Type B pancreatic cell (in vitro differentiated cells): ENCODE results near the gene PTGS2. TPM values are rescaled to one million over a fixed set of nuclear protein-coding genes. Genes with fewer than 3 reads are reported as not detected.

Experiments used
- DNase-seq: peaks from one replicate; pipeline ENCODE4 v3.0.0; 2021; ENCODE audit warnings: mixed read lengths; ENCODE audit not compliant: unreplicated experiment; ENCODE audit errors: extremely low spot score
- H3K27ac Mint-ChIP-seq: 2 replicates; pipeline ENCODE4 v1.8.0; 2021; ENCODE audit warnings: mild to moderate bottlenecking, mixed read lengths
- H3K27me3 Mint-ChIP-seq: 2 replicates; pipeline ENCODE4 v1.8.0; 2021; ENCODE audit warnings: mixed read lengths
- H3K36me3 Mint-ChIP-seq: 2 replicates; pipeline ENCODE4 v1.8.0; 2021; ENCODE audit warnings: mixed read lengths
- H3K4me1 Mint-ChIP-seq: one replicate; pipeline ENCODE4 v1.8.0; 2021; ENCODE audit warnings: mixed read lengths; ENCODE audit not compliant: unreplicated experiment
- H3K4me3 Mint-ChIP-seq: 2 replicates; pipeline ENCODE4 v1.8.0; 2021; ENCODE audit warnings: mild to moderate bottlenecking, mixed read lengths
- H3K9me3 Mint-ChIP-seq: 2 replicates; pipeline ENCODE4 v1.8.0; 2021; ENCODE audit warnings: mixed read lengths
- total RNA-seq: library from RNA; stranded (reverse); gene quantifications from 2 replicates; pipeline ENCODE4 v1.2.1, GENCODE V29; 2021; ENCODE audit warnings: low replicate concordance
- TF ChIP-seq, protein P1 (sequence below): fragments of 200-600 bp; sonication (generic); conservative IDR thresholded peaks from 2 replicates; pipeline ENCODE4 v1.5.0; 2021; ENCODE audit warnings: antibody characterized with exemption, mild to moderate bottlenecking

PTGS2 gene
- total RNA-seq, 1 donor from 2014 or later, result 2.2 TPM

DNA sequence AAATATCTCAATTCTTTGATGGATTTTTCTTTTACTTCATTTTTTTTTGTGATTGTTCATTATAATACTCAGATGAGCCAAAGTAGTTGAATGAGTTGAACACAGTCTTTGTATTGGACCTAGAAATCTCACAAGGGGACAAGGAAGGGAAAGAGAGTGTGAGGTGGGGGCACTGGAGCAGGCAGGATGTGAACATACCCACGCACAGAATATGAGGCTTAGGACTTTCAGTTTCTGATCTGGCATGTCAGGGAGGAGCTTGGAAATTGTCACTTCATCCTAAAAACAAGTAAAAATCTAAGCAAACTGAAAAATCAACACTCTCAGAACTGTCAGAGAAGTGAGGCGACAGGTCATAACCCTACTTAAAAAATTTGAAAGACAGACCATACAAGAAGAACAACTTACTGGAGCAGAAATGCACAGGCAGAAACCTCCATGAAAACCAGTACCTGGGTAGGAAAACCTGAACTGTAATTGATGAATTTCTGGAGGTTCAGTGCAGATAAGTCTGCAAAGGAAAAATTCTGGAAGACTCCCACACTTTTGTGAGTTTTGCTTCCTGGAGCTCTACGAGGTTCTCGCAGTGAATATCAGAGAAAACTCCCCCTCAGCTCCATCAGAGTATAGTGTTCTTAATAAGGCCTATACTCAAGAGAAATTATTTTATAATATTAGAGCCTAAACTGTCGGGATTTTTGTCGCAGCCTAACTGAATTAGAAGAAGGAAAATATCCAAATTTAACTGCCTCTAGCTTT, 3.6 kb upstream of the PTGS2 start:
- TF ChIP-seq, protein P1, sequence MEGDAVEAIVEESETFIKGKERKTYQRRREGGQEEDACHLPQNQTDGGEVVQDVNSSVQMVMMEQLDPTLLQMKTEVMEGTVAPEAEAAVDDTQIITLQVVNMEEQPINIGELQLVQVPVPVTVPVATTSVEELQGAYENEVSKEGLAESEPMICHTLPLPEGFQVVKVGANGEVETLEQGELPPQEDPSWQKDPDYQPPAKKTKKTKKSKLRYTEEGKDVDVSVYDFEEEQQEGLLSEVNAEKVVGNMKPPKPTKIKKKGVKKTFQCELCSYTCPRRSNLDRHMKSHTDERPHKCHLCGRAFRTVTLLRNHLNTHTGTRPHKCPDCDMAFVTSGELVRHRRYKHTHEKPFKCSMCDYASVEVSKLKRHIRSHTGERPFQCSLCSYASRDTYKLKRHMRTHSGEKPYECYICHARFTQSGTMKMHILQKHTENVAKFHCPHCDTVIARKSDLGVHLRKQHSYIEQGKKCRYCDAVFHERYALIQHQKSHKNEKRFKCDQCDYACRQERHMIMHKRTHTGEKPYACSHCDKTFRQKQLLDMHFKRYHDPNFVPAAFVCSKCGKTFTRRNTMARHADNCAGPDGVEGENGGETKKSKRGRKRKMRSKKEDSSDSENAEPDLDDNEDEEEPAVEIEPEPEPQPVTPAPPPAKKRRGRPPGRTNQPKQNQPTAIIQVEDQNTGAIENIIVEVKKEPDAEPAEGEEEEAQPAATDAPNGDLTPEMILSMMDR, result no peak
- Mint-ChIP-seq H3K27me3 (peaks cover 60% of the 10 kb centered on the region), H3K36me3 (peaks cover 4% of the 10 kb centered on the region), H3K4me3 (no peak overlapping the region), H3K9me3 (peaks cover 5% of the 10 kb centered on the region), H3K4me1 (peaks cover 3% of the 10 kb centered on the region), H3K27ac (no peak overlapping the region)
- no peak for DNase-seq

DNA sequence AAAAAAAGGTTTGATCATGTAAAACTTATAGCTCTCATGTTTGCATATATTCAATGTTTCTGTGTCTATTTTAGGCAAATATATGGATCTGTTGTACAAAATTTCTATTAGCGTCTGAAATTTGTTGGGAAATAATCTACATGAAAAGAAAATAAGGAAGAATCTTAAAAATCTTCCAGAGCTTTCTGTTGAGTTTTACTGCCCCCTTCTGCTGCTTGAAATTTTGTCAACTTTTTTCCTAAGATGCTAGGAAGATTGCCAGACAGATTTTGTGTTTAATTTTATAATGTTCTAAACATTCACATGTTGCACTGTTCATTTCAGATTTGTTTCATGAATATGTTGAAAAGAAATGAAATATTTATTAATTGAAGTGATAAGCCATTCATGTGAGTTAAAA, 2.5 kb upstream of the PTGS2 start:
- peaks cover 67% of the 10 kb centered on the region for H3K27me3 Mint-ChIP-seq
- H3K4me1 Mint-ChIP-seq, result peaks cover 3% of the 10 kb centered on the region
- H3K4me3 Mint-ChIP-seq, result no peak overlapping the region
- H3K36me3 Mint-ChIP-seq, result peaks cover 1% of the 10 kb centered on the region
- no peak overlapping the region for H3K27ac Mint-ChIP-seq
- no peak for DNase-seq
- H3K9me3 Mint-ChIP-seq, result peaks cover 5% of the 10 kb centered on the region
- TF ChIP-seq, protein P1, result no peak

- no peak overlapping the region for H3K4me3 Mint-ChIP-seq
- no peak overlapping the region for H3K27ac Mint-ChIP-seq
Measured at GRCh38 chr1:186681801-186682200, 1.6 kb upstream of the PTGS2 start.

DNA sequence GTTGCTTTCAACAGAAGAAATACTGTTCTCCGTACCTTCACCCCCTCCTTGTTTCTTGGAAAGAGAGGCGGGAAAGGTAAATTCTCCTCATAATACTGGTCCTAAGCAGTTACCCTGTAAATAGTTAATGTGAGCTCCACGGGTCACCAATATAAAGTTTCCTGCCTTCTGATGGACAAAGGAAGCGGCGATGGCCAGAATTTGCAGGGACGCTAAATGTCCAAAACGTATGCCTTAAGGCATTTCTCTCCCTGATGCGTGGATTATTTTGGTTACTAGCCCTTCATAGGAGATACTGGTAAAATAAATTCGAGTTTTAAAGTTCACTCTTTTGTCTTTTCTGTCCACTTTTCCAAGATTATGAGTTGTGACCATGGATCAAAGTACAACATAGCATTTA, 898 bp upstream of the PTGS2 start:
- no peak for DNase-seq
- no peaks in the 10 kb centered on the region for H3K9me3 Mint-ChIP-seq
- TF ChIP-seq, protein P1, result no peak
- H3K4me3 Mint-ChIP-seq, result peak overlapping the region; percentile 94
- H3K4me1 Mint-ChIP-seq, result peaks cover 3% of the 10 kb centered on the region
- peaks cover 66% of the 10 kb centered on the region for H3K27me3 Mint-ChIP-seq
- H3K36me3 Mint-ChIP-seq, result no peaks in the 10 kb centered on the region
- peak overlapping the region; percentile 92 for H3K27ac Mint-ChIP-seq

More at GRCh38 chr1:186681801-186682200, 1.6 kb upstream of the PTGS2 start:
- Mint-ChIP-seq H3K36me3 (no peaks in the 10 kb centered on the region), H3K4me1 (peaks cover 3% of the 10 kb centered on the region), H3K9me3 (peaks cover 3% of the 10 kb centered on the region), H3K27me3 (peaks cover 66% of the 10 kb centered on the region)
- TF ChIP-seq, protein P1, result no peak
- no peak for DNase-seq

GRCh38 chr1:186679924-186680244, 339 bp downstream of the PTGS2 start:
- Mint-ChIP-seq H3K4me3 (peak overlapping the region; percentile 94), H3K4me1 (peaks cover 3% of the 10 kb centered on the region), H3K9me3 (no peaks in the 10 kb centered on the region), H3K27ac (peak overlapping the region; percentile 92), H3K27me3 (peaks cover 62% of the 10 kb centered on the region), H3K36me3 (no peaks in the 10 kb centered on the region)
- no peak for DNase-seq
- TF ChIP-seq, protein P1, result no peak
